ENCODE measurements around the gene KRTAP10-3.

DNA sequence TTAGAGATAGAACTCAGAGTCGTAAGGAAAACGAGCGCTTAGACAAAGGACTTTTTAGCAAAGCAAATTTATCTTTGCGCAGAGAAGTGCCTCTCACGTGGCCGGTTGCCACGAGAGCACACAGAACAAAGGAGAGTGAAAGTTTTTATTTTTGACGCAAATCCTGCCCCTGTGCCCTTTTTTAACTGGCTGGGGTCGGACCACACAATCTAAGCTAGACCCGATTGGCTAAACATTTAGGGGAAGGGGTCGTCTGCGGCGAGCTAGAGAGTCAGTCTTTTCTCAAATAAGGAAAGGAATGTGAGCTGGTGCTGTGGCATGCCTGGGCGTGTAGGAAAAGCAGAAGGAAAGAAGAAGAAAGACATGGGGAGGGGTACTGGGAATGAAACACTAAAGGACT is 9.7 kb downstream of the KRTAP10-3 start:
- no peak for TF ChIP-seq GABPA (IDR thresholded peaks at IDR 0.05; ENCODE audit: low read depth, low read length)
- TF ChIP-seq GABPA (CRISPR knock-in tag; IDR thresholded peaks at IDR 0.05; ENCODE audit: low read depth), result no peak
- TF ChIP-seq SNAPC5 (CRISPR knock-in tag; IDR thresholded peaks at IDR 0.05; ENCODE audit: borderline replicate concordance), result no peak
- no peak for TF ChIP-seq GTF2F1 (IDR thresholded peaks at IDR 0.05; ENCODE audit: low read length)
- TF ChIP-seq MYC (CRISPR knock-in tag; IDR thresholded peaks at IDR 0.05; ENCODE audit: borderline replicate concordance), result no peak
- no peak for TF ChIP-seq TCF12 (IDR thresholded peaks at IDR 0.05)
- no peak for TF ChIP-seq TCF12 (CRISPR knock-in tag; IDR thresholded peaks at IDR 0.05)
- no peak for TF ChIP-seq CTCF (CRISPR knock-in tag; IDR thresholded peaks at IDR 0.05)
- no peak for TF ChIP-seq SMAD1 (CRISPR knock-in tag; IDR thresholded peaks at IDR 0.05; ENCODE audit: borderline replicate concordance, low read depth)
